CD4-positive, alpha-beta T cell (primary cell): ENCODE data around the gene UBXN2A. TPM values are rescaled to one million over a fixed set of nuclear protein-coding genes. Genes with fewer than 3 reads are reported as not detected.

Source experiments
- ATAC-seq: fragments of 200-7000 bp; cut with Tn5 transposase; one replicate; pipeline ENCODE4 v1.10.0; 2022; ENCODE audit warnings: mild to moderate bottlenecking; ENCODE audit not compliant: poor library complexity
- CTCF ChIA-PET: fragments of 350-600 bp; sonication (Branson Sonifier 250); formaldehyde crosslinking; loops from one replicate; lab custom pipeline; 2021; ENCODE audit warnings: antibody characterized with exemption, inconsistent platforms; lab: Charles Lee
- POLR2A ChIA-PET: fragments of 350-600 bp; sonication (Branson Sonifier 250); formaldehyde crosslinking; loops from one replicate; lab custom pipeline; 2021; ENCODE audit warnings: antibody characterized with exemption, inconsistent platforms; lab: Charles Lee
- DNase-seq, 14 experiments: peaks; one replicate each; pipeline ENCODE4 v3.0.0-alpha.2; 2013 to 2020; ENCODE audit warnings: mixed read lengths in 2 of 14
- H3K27ac ChIP-seq, 2 donors: one replicate each; pipeline versions ENCODE4 v1.5.1 to v1.7.0; 2013; ENCODE audit warnings: low read length in 2 of 2, low read depth in 1 of 2, mild to moderate bottlenecking in 1 of 2
- H3K27me3 ChIP-seq, 2 experiments: 1 replicate in 1 of 2; 2 replicates in 1 of 2; pipeline versions ENCODE4 v1.6.1 to v1.7.0; 2013; ENCODE audit warnings: low read length in 2 of 2, control low read depth in 1 of 2, mild to moderate bottlenecking in 1 of 2, moderate library complexity in 1 of 2; ENCODE audit not compliant: insufficient read depth in 2 of 2, control insufficient read depth in 1 of 2
- H3K36me3 ChIP-seq: one replicate; pipeline ENCODE4 v1.6.1; 2013; ENCODE audit warnings: low read length, control low read depth; ENCODE audit not compliant: insufficient read depth
- H3K4me1 ChIP-seq: one replicate; pipeline ENCODE4 v1.6.1; 2013; ENCODE audit warnings: low read length, control low read depth; ENCODE audit not compliant: insufficient read depth
- H3K4me3 ChIP-seq: one replicate; pipeline ENCODE4 v1.5.1; 2013; ENCODE audit warnings: mild to moderate bottlenecking, low read length, moderate library complexity
- H3K9me3 ChIP-seq, 2 experiments: 1 replicate in 1 of 2; 2 replicates in 1 of 2; pipeline versions ENCODE4 v1.6.1 to v1.7.0; 2013; ENCODE audit warnings: low read length in 2 of 2, mild to moderate bottlenecking in 2 of 2, control low read depth in 1 of 2, moderate library complexity in 1 of 2; ENCODE audit not compliant: control insufficient read depth in 1 of 2, insufficient read depth in 1 of 2
- H3K27ac Mint-ChIP-seq: one replicate; pipeline ENCODE4 v1.8.0; 2020; ENCODE audit warnings: mixed read lengths
- H3K27me3 Mint-ChIP-seq: one replicate; pipeline ENCODE4 v1.8.0; 2021; ENCODE audit warnings: mixed read lengths
- H3K36me3 Mint-ChIP-seq: one replicate; pipeline ENCODE4 v1.8.0; 2021; ENCODE audit warnings: low read depth, mixed read lengths
- H3K4me1 Mint-ChIP-seq: one replicate; pipeline ENCODE4 v1.8.0; 2021; ENCODE audit warnings: low read depth, mixed read lengths
- H3K4me3 Mint-ChIP-seq: one replicate; pipeline ENCODE4 v1.8.0; 2020; ENCODE audit warnings: mild to moderate bottlenecking, mixed read lengths
- H3K9me3 Mint-ChIP-seq: one replicate; pipeline ENCODE4 v1.8.0; 2020; ENCODE audit warnings: mixed read lengths
- intact Hi-C, 2 experiments: fragments of 100-400 bp; cut with DNase I in 1 of 2; cut with micrococcal nuclease in 1 of 2; formaldehyde crosslinking; loops; one replicate each; pipeline versions ENCODE4 v1.15.1 to v1.9.0; 2023 to 2025; cut with DNase I, micrococcal nuclease
- total RNA-seq, 174 experiments: library from RNA in 2 of 174; stranded (reverse) in 2 of 174; gene quantifications; one replicate each; pipeline ENCODE4 v1.2.3 and lab custom pipeline; 2021 to 2026
- TF ChIP-seq, protein P1 (sequence below): fragments of 200-600 bp; IDR thresholded peaks from one replicate; pipeline ENCODE4 v1.8.0; 2022; ENCODE audit warnings: antibody characterized with exemption, mild to moderate bottlenecking

UBXN2A gene
- total RNA-seq, 2 experiments from 2014 or later = 12.9 to 16.7 TPM

DNA sequence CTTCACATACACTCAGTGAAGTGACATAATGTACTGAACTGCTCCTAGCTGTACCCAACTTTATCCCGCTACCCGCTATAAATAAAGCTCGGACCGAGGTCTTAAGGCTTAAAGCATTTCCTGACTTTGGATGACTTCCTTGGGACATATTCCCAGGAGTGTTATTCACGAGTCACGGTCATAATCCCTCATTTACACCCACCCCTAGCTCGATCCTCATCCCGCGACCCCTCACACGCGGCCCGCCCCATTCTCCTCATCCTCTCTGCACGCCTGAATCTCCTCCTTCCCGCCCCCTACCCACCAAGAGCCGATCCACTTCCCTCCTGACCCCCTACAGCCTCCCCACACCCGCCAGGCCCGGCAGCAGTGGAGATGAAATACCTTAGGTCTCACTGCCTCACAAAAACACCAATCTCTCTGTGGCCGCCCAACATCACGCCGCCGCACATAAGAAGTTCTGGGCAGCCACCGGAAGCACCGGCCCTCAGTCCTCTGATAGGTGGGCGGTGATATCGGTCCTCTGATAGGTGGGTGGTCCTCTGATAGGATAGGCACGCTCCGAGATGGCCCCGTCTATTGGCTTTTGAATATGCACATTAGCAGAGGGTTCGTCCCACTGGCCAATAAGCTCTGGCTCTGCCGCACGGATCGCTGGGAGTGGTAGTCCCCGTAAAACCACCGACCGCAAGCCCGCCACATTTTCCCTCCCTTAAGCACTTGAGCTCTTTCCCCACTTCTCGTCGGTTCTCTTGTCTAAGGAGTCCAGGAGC lies 106.9 kb downstream of the UBXN2A start, which contains the start of gene WDCP:
WDCP (minus strand) TSS at position 462 of the 773 bp plus-strand sequence. CDS start 7,897 bp downstream, outside the sequence.
- Histone ChIP-seq H3K4me3 (peak within 1 kb of the TSS; percentile 83), H3K27ac (peak within 1 kb of the TSS in 1 of 2 donors; percentile 22), H3K36me3 (no peaks in the 10 kb centered on the region), H3K4me1 (peaks cover 30% of the 10 kb centered on the region), H3K27me3 (peaks cover 10 to 21% of the 10 kb centered on the region in 2 experiments), H3K9me3 (no peaks in the 10 kb centered on the region)
- intact Hi-C loops = loop anchor here (1.0 to 5.0 kb wide), 5 partner anchors 29 to 120 kb away; partner anchors contain the start of genes ATAD2B (in 2 of the 2), SF3B6 (in 1 of the 2) and UBXN2A (in 1 of the 2)
- TF ChIP-seq, protein P1, sequence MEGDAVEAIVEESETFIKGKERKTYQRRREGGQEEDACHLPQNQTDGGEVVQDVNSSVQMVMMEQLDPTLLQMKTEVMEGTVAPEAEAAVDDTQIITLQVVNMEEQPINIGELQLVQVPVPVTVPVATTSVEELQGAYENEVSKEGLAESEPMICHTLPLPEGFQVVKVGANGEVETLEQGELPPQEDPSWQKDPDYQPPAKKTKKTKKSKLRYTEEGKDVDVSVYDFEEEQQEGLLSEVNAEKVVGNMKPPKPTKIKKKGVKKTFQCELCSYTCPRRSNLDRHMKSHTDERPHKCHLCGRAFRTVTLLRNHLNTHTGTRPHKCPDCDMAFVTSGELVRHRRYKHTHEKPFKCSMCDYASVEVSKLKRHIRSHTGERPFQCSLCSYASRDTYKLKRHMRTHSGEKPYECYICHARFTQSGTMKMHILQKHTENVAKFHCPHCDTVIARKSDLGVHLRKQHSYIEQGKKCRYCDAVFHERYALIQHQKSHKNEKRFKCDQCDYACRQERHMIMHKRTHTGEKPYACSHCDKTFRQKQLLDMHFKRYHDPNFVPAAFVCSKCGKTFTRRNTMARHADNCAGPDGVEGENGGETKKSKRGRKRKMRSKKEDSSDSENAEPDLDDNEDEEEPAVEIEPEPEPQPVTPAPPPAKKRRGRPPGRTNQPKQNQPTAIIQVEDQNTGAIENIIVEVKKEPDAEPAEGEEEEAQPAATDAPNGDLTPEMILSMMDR = no peak
- ChIA-PET POLR2A (interaction anchor here (0.6 to 4.8 kb wide), 12 partner anchors 11 to 941 kb away, joined by 3 to 77 read pairs (median 4); partner anchors contain the start of genes ATAD2B, SF3B6, TP53I3 and UBXN2A), CTCF (interaction anchor here (1.2 to 2.3 kb wide), 3 partner anchors 30 to 120 kb away, joined by 3 to 14 read pairs (median 13); partner anchors contain the start of genes ATAD2B and TP53I3)
- H3K9me3 Mint-ChIP-seq = no peaks in the 10 kb centered on the region
- peaks cover 10% of the 10 kb centered on the region for H3K27me3 Mint-ChIP-seq
- peak within 1 kb of the TSS; percentile 79 for H3K27ac Mint-ChIP-seq
- H3K4me3 Mint-ChIP-seq = peak within 1 kb of the TSS; percentile 94
- peaks cover 36% of the 10 kb centered on the region for H3K4me1 Mint-ChIP-seq
- H3K36me3 Mint-ChIP-seq = peaks cover 5% of the 10 kb centered on the region
- peak; percentile 82 to 98 (median 88) for DNase-seq
- ATAC-seq = peak; percentile 99

GRCh38 chr2:24047703-24048033 lies 107.4 kb downstream of the UBXN2A start:
- TF ChIP-seq, protein P1 = no peak

GRCh38 chr2:24048769-24049484 lies 108.7 kb downstream of the UBXN2A start:
- Histone ChIP-seq H3K36me3 (no peaks in the 10 kb centered on the region), H3K9me3 (no peaks in the 10 kb centered on the region), H3K4me1 (peaks cover 30% of the 10 kb centered on the region), H3K27me3 (peaks cover 10 to 21% of the 10 kb centered on the region in 2 experiments), H3K27ac (no peak overlapping the region), H3K4me3 (peak overlapping the region; percentile 59)
- Mint-ChIP-seq H3K36me3 (peaks cover 5% of the 10 kb centered on the region), H3K27ac (no peak overlapping the region), H3K27me3 (peaks cover 13% of the 10 kb centered on the region), H3K4me1 (peaks cover 29% of the 10 kb centered on the region), H3K9me3 (no peaks in the 10 kb centered on the region), H3K4me3 (peak overlapping the region; percentile 80)
- TF ChIP-seq, protein P1 = no peak
- CTCF ChIA-PET = no interaction called here
- ATAC-seq (no peak), DNase-seq (peak in 2 of 14 experiments; percentile 17 to 21)
- POLR2A ChIA-PET = interaction anchor here (0.8 to 4.8 kb wide), 3 partner anchors 18 to 122 kb away, joined by 5 to 77 read pairs (median 11); partner anchors contain the start of genes ATAD2B and SF3B6
- intact Hi-C loops = loop anchor here in 1 of 2 experiments (5.0 kb wide), 2 partner anchors 107 to 122 kb away; partner anchors contain the start of genes ATAD2B and UBXN2A

More at GRCh38 chr2:24047703-24048033, 107.4 kb downstream of the UBXN2A start:
- POLR2A ChIA-PET = interaction anchor here (0.6 to 4.8 kb wide), 12 partner anchors 10 to 940 kb away, joined by 3 to 77 read pairs (median 4); partner anchors contain the start of genes ATAD2B, SF3B6, TP53I3 and UBXN2A
- intact Hi-C loops = loop anchor here (1.0 to 5.0 kb wide), 5 partner anchors 29 to 120 kb away; partner anchors contain the start of genes ATAD2B (in 2 of the 2), SF3B6 (in 1 of the 2) and UBXN2A (in 1 of the 2)
- H3K36me3 Mint-ChIP-seq = peaks cover 5% of the 10 kb centered on the region
- Histone ChIP-seq H3K4me3 (peak overlapping the region; percentile 83), H3K9me3 (no peaks in the 10 kb centered on the region), H3K27me3 (peaks cover 10 to 21% of the 10 kb centered on the region in 2 experiments), H3K4me1 (peaks cover 30% of the 10 kb centered on the region), H3K36me3 (no peaks in the 10 kb centered on the region), H3K27ac (no peak overlapping the region)
- CTCF ChIA-PET = interaction anchor here (0.7 to 2.3 kb wide), 4 partner anchors 29 to 120 kb away, joined by 3 to 14 read pairs (median 8); partner anchors contain the start of genes ATAD2B and TP53I3
- no peaks in the 10 kb centered on the region for H3K9me3 Mint-ChIP-seq
- peaks cover 10% of the 10 kb centered on the region for H3K27me3 Mint-ChIP-seq
- no peak for ATAC-seq
- H3K4me1 Mint-ChIP-seq = peaks cover 36% of the 10 kb centered on the region
- DNase-seq = no peak
- H3K27ac Mint-ChIP-seq = peak overlapping the region; percentile 79
- H3K4me3 Mint-ChIP-seq = peak overlapping the region; percentile 94
